GM21381 (cell line): ENCODE data around the gene GTSE1.

Experiments
- ATAC-seq: cut with Tn5 transposase; IDR thresholded peaks from one replicate; pipeline ENCODE4 v1.9.1; 2021; ENCODE audit warnings: mild to moderate bottlenecking, moderate library complexity; ENCODE audit not compliant: unreplicated experiment

GTSE1 gene

DNA sequence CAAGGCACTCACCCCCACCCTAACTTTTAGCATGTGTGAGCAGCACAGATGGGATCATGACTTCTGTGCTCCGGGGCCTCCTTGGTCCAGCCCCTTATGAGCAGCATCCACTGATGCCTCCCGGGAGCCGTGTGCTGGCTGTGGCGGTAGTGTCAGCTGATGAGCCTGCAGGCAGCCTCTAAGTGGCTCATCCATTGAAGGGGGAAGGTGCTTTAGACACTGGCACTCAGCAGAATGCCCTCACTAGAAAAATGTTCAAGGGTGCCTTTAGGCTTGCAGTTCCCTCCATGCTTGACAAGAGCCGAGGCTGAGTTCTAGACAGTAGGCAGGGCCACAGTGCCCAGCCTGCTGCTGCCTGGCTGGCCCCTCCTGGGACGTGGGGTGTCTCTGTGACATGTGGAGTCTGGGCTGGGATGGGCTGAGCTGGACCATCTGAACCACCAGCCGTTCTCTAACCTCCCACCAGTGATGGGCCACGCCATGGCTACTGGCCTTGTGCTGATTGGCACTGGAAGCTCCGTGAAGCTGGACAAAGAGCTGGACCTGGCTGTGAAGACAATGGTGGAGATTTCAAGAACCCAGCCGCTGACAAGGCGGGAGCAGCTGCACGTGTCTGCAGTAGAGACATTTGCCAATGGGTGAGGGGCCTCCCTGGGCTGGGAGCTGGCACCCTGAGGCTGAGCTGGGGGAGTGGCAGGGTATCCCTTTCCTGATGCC is 23.1 kb upstream of the GTSE1 start:
- no peak for ATAC-seq

DNA sequence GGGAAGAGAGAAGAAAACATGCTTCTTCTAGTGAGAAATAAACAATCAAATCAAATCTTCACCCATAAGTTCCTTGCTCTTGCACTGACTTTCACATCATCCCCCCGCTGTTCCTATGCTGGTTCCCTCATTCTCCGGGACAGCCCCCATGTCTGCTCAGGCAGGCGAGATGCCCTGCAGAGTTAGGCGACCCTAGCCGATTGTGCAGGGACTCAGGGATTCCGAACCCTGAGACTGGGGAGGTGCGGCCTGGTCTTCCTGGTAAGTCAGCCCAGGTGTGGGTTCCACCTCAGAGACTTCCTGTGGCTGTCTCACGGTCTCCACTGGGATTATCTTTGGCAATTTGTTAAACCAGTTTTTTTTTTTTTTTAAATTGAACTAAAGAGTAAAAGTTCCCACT is 22.3 kb upstream of the GTSE1 start:
- ATAC-seq, result no peak

DNA sequence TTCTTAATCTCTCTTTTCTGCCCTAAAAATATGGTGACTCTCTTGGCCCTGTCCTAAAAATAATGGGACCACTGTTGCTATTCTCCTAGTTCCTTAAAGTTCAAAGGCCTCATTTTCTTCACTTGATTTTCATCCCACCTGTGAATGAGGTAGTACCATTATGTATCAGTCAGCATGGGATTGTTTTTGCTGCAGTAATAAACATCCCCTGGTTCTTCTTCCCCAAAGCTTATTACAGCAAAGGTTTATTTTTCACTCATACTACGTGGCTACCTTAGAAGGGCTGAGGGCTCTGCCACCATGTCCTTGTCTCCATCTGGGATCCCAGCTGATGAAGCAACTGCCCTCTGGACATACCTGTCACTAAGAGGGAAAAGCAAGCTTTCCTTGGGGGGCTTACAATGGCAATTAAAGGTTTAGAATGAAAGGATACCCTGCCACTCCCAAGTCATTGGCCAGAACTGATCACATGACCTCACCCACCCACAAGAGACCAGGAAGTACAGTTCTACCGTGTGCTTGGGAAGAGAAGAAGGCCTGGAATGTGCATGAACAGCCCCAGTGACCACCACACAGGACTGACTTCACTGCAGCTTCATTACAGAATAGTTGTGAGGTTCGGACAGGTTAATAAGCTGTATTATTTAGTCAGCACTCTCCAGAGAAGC is 21.1 kb upstream of the GTSE1 start:
- no peak for ATAC-seq

DNA sequence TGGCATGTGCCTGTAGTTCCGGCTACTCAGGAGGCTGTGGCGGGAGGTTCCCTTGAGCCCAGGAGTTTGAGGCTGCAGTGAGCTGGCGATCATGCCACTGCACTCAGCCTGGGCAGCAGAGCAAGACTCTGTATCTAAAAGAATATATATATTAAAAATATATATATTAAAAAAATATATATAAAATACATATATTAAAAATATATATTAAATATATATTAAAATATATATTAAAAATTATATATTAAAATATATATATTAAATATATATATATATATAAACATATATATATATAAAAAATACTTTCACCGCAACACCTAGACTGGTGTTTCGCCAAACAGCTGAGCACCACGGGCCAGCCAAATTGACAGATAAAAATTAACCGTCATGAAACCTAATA is 20.1 kb upstream of the GTSE1 start:
- ATAC-seq, result no peak

DNA sequence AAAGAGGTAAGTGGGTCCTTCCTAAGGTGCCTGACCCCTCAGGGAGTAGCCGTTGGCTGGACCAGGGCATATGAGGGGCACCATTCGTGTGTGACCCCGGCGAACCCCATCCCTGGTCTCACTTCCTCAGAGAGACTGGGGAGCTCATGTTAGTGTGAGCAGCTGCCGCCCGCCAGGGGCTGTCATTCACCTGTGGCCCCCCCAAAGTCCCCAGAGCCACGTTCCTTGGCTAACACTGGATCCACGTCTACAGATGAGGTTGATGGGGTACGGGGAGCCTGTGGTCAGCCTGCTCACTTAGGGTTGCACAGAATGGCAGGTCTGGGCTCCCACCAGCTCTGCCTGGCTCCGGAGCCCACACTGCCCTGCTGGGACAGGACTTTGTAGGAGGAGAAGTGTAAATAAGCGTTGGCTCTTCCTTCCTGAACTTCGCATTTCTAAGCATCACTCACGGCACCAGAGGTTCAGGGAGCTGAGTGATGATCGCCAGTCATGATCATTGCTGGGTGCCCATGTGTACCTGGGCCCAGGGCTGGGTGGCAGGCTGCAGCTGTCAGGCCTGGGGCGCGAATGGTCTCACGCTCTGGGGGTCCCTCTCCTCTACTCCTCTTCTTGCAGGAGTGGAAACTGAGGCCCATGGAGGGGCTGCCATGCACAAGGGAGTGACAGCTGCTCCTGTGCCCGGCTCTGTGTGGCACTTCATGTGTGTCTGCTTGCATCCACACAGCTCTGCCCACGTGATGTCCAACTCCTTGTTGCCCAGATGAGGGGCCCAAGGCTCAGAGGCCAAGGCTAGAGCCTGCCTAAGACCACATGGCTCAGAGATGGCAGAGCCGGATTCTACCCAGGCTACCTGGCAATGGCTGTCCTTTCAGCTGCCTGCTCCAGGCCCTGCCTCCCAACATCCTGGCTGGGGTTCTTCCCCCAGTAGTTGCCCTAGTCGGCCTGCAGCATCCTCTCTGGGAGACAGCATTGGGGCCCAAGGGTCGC is 17.7 kb upstream of the GTSE1 start:
- no peak for ATAC-seq

DNA sequence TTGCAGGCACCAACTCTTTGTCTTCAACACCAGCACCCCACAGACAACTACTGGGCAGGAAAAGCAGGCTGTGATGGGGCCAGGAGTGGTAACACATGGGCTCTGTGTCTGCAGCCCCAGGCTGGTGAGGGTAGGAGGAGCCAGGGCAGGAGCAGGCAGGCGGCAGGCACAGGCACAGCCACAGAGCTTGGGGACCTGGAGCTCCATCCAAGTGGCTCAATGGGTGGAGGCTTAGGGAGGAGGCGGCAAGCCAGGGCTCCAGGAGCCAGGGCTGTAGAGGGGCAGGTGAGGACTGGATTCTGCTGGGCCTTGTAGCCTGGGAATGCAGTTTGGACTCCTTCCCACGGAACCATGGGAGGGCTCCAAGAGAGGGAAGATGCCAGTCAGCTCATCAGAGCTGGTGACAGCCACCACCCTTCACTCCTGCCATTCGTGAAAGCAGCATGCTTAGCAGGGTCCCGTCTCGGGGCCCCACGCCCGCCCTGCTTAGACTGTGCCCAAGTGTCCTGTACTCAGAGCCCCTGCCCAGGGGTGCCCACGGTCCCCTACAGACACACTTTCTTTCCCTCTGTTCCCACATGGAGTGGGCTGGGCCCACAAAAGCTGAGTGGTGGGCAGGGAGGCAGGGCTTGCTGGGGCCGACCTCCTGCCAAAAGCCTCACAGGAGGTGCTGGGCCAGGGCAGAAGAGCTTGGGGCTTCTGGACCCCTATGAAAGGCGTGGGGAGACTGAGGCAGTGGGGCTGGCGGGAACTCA is 16.4 kb upstream of the GTSE1 start:
- no peak for ATAC-seq

DNA sequence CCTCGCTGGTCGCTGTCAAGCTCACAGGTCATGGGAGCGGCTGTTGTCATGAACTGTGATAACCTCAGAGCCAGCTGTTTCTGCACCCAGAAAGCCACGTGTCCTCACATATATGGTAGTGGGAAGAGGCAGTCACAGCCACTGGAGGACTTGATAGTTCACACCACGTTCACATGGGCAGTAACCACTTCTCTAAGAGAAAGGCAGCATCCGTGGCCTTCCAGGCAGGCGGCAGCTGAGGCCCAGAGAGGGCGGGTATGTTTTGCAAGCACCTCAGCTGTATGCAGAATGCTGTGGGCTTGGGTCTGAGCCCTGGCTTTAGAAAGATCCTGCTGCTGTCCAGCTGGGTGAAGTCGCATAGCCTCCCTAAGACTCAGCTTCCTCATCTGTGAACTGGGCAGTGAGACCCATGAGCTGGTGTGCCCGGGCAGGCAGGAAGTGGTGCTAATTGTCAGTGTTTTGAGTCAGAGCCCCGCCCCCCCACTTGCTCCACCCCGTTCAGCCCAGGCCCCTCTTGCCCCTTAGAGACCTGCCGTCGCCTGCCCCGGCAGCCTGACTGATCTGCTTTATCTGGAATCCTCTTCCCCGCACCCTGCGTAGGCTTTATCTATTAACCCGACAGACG is 15.6 kb upstream of the GTSE1 start:
- ATAC-seq, result peak; percentile 67

DNA sequence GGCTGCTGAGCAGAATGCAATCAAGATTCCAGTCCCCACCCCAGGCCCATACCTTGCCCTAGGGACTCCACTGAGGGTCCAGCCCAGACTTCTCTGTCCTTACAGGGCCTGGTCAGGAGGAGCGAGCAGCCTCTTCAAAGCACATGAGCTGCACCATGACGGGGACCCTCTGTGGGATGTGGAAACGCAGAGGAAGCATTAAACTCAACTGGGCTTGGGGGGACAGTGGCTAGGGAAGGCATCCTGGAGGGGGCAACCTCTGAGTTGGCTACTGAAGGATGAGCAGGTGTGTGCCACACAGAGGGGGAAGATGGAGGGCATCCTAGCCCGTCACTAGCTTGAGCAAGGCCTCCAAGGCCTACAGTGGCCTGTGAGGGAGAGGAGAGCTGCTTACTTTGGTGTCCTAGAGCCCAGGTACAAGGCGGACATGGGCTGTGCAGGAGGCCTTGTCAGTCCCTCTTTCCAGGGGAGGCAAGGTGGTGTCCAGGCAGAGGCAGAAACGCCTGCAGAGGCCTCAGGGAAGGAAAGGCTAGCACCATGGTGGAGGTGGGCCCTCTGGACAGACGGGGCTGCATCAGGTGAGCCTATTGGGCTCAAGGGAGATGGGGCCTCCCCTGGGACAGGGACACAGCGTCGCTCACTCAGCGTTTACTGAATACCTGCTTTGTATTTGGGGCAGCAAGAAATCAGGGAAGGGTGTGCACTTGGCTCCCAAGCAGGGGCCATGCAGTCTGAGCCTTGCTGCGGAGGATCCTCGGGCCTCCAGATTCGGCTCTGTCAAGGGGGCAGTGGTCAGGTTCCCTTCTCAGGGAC is 14.6 kb upstream of the GTSE1 start:
- no peak for ATAC-seq

DNA sequence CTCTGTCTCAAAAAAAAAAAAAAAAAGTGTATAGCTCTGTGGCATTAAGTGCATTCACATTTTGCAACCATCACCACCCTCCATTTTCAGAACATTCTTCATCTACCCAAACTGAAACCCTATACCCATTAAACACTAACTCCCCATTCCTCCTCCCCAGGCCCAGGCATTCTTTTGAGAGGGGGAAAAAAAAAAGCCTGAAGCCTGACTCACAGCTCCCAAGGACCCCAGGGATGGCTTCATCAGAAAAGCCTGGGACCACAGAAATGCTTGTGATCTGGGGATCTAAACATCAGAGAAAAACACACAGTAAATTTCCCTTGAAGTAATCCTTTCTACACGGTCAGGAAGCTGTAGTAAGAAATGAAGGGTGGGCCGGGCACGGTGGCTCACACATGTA is 10.7 kb upstream of the GTSE1 start:
- ATAC-seq, result no peak

DNA sequence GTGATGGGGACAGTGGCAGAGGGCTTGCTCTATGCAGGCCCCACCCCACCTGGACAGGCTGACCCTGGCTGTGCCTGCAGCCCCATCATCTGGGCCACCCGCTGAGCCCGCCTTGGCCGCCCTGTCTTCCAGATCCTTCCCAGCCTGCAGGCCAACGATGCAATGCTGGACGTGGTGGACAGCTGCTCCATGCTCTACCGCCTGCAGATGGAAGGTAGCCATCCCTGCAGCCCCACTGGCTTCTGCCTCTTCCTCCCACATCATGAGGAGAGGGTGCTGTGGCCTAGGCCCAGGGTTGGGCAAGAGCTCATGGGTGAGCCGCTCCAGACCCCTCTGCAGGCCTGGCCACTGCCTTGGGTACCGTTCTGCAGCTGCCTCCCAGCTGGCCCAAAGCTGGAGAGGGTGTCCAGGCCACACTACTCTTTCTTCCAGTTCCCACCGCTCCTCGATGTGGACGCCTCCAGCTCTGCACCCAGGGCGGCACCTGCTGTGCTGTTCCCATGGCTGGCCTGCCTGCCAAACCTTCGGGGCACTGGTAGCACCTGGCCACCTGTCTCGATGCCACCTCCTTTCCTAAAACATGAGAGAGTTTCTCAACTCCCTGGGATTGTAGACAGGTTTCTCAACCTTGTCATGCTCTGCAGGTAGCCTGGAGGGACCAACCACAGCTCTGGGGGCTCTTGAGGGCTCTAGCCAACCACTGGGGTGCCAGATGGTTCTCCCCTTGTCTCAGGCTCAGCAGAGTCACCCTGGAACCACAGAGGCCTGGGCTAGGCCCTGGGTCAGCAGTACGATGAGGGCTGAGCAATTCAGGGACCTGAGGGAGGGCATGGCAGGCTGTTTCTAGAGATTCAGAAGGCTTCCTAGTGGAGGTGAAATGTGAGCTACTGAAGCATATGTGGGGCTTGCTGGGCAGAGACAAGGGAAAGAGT is 9.5 kb upstream of the GTSE1 start:
- no peak for ATAC-seq

DNA sequence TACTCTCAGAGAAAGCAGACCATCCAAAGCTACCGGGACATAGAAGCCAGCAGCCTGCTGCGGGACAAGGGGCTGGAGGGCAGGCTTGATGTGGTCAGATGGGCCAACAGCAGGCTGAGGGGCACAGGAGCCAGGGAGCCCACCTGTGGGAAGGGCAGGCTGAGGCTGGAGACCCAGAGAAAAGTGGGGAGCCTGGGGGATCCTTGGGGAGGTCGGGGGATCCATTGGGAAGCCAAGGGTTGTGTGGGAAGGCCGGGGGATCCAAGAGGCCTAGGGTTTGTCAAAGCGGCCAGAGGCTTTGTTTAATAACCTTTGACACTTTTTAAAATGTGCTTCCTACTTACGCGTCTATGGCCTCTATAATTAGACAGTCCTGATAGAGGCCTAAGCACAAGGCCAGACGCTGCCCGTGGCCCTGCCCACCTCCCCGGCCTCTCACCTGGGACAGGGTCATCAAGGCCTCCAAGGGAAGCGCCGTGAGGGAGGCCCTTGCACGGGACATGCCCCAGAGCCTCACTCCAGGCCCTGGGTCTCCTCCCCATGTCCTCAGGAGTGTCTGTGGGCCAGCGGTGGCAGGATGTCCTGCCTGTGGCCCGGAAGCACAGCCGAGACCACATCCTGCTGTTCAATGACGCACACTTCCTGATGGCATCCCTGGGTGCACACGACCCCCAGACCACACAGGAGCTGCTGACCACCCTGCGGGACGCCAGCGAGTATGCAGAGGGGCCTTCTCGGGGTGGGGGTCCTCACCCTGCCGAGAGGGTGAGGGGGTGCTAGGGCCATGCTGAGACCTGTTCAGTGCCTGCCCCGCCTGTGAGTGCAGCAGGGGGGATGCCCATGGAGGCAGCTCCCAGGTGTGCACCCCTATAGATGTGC is 8.6 kb upstream of the GTSE1 start:
- peak; percentile 76 for ATAC-seq

DNA sequence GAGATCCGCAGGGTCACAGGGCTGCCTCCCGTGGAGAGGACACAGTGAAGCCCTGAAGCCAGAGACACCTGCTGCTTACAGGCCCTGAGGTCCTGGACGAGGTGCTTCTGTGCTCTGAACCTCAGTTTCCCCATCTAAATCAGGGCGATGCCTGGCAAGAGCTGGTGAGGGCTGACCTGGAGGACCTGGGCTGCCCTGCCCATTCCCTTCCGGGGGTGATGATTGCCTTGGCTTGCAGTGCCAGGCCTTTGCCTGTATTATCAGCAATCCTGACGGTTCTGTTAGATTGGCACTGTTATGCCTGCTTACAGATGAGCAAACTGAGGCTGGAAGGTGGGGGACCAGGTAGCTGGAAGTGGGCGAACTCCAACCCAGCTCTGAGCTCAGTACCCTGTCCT is 7.8 kb upstream of the GTSE1 start:
- ATAC-seq, result no peak

DNA sequence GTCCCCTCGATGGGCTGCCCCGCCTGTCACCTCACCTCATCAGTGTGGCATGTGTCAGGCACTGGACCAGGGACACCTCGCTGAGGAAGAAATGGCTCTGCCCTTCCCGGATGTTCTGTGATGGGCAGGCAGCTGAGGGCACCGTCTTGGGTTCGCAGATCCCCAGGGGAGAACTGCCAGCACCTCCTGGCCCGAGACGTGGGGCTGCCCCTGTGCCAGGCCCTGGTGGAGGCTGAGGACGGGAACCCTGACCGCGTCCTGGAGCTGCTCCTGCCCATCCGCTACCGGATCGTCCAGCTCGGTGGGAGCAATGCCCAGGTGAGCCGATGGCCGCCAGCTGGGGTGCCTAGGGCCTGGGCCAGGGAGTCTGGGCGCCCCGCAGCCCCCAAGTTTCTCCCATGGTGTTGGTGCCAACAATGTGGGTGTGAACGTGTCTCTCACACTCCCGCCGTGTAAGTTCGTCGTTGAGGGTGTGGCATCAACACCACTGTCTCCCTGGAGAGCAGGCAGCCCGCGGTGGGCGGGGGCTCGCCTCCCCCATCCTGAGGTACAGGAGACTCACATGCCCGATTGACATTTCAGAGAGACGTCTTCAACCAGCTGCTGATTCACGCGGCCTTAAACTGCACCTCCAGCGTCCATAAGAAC is 7.3 kb upstream of the GTSE1 start:
- no peak for ATAC-seq

DNA sequence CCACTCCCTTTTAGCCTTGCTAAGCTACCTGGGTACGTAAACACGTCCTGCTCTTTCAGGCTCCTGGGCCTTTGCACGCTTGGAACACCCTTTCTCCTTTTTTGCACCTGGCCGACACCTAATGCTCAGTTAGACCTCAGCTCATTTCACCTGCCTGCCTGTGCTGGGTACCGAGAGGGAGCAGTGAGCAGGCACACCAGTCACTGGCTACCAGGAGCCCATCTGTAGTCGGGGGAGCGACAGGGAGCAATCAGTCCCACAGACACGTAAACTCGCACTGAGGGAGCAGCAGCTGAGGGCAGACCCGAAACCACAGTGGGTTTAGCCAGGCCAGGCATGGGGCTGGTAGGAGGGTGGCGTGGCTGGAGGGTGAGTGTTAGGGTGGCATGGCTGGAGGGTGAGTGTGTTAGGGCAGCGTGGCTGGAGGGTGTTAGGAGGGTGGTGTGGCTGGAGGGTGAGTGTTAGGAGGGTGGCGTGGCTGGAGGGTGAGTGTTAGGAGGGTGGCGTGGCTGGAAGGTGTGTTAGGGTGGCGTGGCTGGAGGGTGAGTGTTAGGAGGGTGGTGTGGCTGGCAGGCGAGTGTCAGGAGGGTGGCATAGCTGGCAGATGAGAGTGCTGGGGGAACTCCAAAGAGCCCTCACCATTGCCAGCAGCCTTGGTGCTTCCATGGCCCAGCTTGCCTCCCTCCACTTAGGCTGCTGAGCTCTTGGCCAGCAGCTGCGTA is 6.4 kb upstream of the GTSE1 start:
- no peak for ATAC-seq

DNA sequence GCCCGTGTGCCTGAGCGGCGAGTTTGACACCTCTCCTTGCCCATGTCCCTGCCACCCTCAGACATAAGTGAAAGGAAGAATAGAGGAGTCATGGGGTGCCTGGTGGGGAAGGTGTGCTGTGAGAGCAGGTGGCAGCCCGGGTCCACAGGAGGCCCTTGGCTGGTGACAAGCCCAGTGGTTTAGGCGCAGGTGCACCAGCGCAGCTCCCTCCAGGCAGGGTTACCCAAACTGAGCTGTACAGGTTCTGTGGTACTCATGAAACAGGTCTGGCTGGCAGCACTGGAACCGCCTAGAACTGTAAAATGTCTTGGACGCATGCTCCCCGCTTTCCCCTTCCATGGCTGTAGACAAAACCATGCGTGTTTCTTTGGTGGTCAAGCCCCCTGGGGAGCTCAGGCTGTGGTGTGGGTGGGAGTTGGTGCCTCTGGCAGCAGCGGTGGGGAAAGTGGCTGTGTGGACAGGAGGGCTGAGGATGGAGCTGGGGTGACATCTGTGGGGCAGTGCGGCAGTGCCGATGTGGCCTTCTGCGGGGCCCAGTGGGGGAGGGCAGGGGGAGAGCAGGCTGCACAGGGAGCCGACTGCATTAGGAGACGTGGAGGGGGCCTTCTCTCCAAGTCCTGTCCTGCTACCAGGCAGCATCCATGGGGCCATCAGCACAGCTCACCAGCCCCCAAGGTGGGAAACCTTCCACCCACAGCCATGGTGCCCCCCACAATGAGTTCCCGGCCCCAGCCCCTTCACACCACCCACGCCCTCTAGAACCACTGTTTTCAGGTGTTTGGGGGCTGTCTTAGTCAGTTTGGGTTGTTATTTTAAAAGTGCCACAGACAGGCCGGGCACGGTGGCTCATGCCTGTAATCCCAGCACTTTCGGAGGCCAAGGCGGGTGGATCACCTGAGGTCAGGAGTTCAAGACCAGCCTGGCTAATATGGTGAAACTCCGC is 5.6 kb upstream of the GTSE1 start:
- ATAC-seq, result no peak
